ENCODE data around the gene CNGB1.

The CNGB1 gene

GRCh38 chr16:57834936-57835335 lies 136.0 kb downstream of the CNGB1 start:
- no peak overlapping the region for H3K27ac ChIP-seq (ENCODE audit: low read length)
- no peak overlapping the region for H3K9ac ChIP-seq (ENCODE audit: low read depth, low read length)
- H3K36me3 ChIP-seq (ENCODE audit: insufficient read depth, low read length): no peaks in the 10 kb centered on the region
- H3K4me3 ChIP-seq (ENCODE audit: low read depth in 1 of 2, low read length in 2 of 2): no peak overlapping the region
- H3K9me3 ChIP-seq (ENCODE audit: insufficient read depth, low read length, severe bottlenecking): no peaks in the 10 kb centered on the region
- no peaks in the 10 kb centered on the region for H3K79me2 ChIP-seq (ENCODE audit: insufficient read depth, low read length)
- DNase-seq (no peak), ATAC-seq (ENCODE audit: insufficient read depth, low read depth) (no peak)
- no peaks in the 10 kb centered on the region for H3K4me1 ChIP-seq (ENCODE audit: insufficient read depth, low read length)
- H3K4me2 ChIP-seq (ENCODE audit: insufficient read depth, low read length): no peak overlapping the region
- H3K27me3 ChIP-seq (ENCODE audit: insufficient read depth, low read length, poor library complexity): no peaks in the 10 kb centered on the region
- H2AFZ ChIP-seq (ENCODE audit: low read depth, low read length): no peak overlapping the region
- no peak for TF ChIP-seq EZH2 (IDR thresholded peaks at IDR 0.05; ENCODE audit: borderline replicate concordance, low read depth, low read length, severe bottlenecking)
- no peak for TF ChIP-seq CTCF (IDR thresholded peaks at IDR 0.05; ENCODE audit: borderline replicate concordance, extremely low read depth, low read length, poor library complexity, severe bottlenecking)
- H4K20me1 ChIP-seq (ENCODE audit: insufficient read depth, low read length): no peaks in the 10 kb centered on the region

Measured in DND-41 (cell line).